Sigmoid colon (tissue), 7 donors: ENCODE data around the gene MFAP1. TPM values are rescaled to one million over a fixed set of nuclear protein-coding genes. Genes with fewer than 3 reads are reported as not detected.
A peak's percentile ranks its signal among the peaks of the same experiment; 100 is the strongest.

Source experiments
- DNase-seq: peaks from one replicate; pipeline ENCODE4 v3.0.0-alpha.2; 2019
- H3K27ac ChIP-seq, 4 donors: fragments of 200-600 bp; sonication (generic); one replicate each; pipeline ENCODE4 v1.5.1; 2016 to 2019; ENCODE audit warnings: mild to moderate bottlenecking in 1 of 4
- H3K27me3 ChIP-seq, 3 donors: fragments of 200-600 bp; sonication (generic); one replicate each; pipeline ENCODE4 v1.5.1; 2019; ENCODE audit warnings: mild to moderate bottlenecking in 1 of 3
- H3K36me3 ChIP-seq, 4 donors: fragments of 200-600 bp; sonication (generic); one replicate each; pipeline ENCODE4 v1.5.1; 2016 to 2019
- H3K4me1 ChIP-seq, 4 donors: fragments of 200-600 bp; sonication (generic); one replicate each; pipeline ENCODE4 v1.5.1; 2017 to 2019
- H3K4me3 ChIP-seq, 4 donors: fragments of 200-600 bp; sonication (generic); one replicate each; pipeline ENCODE4 v1.5.1; 2017 to 2019; ENCODE audit warnings: mild to moderate bottlenecking in 2 of 4, moderate library complexity in 1 of 4
- H3K9me3 ChIP-seq, 4 donors: fragments of 200-600 bp in 3 of 4; sonication (generic) in 3 of 4; one replicate each; pipeline versions ENCODE4 v1.5.1 to v1.6.1; 2013 to 2019
- EP300 ChIP-seq, 4 donors: sonication (generic); formaldehyde crosslinking; IDR thresholded peaks; one replicate each; pipeline ENCODE4 v1.6.1; 2017; ENCODE audit warnings: antibody characterized with exemption in 4 of 4
- POLR2A ChIP-seq, 2 donors: fragments of 450-650 bp; IDR thresholded peaks; one replicate each; pipeline ENCODE4 v1.6.1; 2016; ENCODE audit warnings: antibody characterized with exemption in 2 of 2, mild to moderate bottlenecking in 2 of 2, moderate library complexity in 2 of 2
- POLR2AphosphoS5 ChIP-seq, 4 donors: sonication (generic); formaldehyde crosslinking; IDR thresholded peaks; one replicate each; pipeline ENCODE4 v1.6.1; 2017; ENCODE audit warnings: antibody characterized with exemption in 4 of 4
- WGBS, 2 donors: extraction: QIAGEN DNeasy Blood & Tissue Kit; methylation state at CpG; one replicate each; pipeline ENCODE4 v1.1.7; 2013; 5-methylcytosine and 5-hydroxymethylcytosine counted together
- intact Hi-C: fragments of 100-400 bp; cut with DNase I; formaldehyde crosslinking; loops from one replicate; pipeline ENCODE4 v1.15.1; 2023
- polyA plus RNA-seq, 3 donors: library from polyadenylated mRNA; stranded (reverse); fragments of 200-250 nt; gene quantifications; one replicate each; pipeline ENCODE4 v1.2.3, GENCODE V29; 2013
- total RNA-seq, 4 donors: library from RNA; depleted of rRNA; stranded (reverse); fragments of >200 nt; gene quantifications; one replicate each; pipeline ENCODE4 v1.1.0, GENCODE V29; 2016
- TF ChIP-seq, protein P1 (sequence below), 4 experiments: fragments of 450-650 bp in 3 of 4; fragments of 200-600 bp in 1 of 4; IDR thresholded peaks; one replicate each; pipeline ENCODE4 v1.5.1; 2016 to 2019; ENCODE audit warnings: antibody characterized with exemption in 4 of 4, mild to moderate bottlenecking in 3 of 4, moderate library complexity in 2 of 4
- donor health status: healthy with polysubstance abuse.
- donor health status: Bipolar disorder and iron deficiency.
- donor health status: healthy.

The MFAP1 gene
- total and polyA plus RNA-seq, 7 donors: 12.7 to 27.0 (median 20.0) TPM

DNA sequence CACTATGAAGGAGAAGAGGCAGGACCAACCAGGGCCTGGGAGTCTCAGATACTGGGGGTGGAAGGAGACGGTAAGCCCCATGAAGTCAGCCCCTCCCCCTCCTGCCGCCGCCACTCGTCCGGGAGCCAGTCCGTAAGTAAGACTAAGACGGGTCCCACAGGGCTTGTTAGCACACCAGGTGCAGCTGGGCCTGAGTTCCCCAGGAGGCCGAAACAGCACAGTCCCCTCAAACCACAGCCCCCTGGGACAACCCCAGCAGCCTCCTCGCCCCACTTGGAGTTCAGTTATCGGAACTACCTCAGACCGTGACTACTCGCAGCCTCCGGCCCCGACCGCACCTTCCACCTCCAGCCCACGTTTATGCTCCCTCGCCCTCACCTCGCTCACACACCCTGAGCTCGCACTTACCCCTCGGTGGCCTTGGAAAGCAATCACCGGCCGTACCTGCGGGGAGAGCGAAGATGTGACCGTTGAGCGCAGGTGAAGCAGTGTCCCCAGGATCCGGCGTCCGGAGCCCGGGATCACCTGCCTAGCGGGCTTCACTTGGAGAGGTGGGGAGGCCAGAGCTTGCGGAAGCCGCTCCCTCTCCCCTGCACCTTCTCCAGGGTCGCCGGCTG, 48.3 kb downstream of the MFAP1 start:
- no peak for DNase-seq
- TF ChIP-seq, protein P1, sequence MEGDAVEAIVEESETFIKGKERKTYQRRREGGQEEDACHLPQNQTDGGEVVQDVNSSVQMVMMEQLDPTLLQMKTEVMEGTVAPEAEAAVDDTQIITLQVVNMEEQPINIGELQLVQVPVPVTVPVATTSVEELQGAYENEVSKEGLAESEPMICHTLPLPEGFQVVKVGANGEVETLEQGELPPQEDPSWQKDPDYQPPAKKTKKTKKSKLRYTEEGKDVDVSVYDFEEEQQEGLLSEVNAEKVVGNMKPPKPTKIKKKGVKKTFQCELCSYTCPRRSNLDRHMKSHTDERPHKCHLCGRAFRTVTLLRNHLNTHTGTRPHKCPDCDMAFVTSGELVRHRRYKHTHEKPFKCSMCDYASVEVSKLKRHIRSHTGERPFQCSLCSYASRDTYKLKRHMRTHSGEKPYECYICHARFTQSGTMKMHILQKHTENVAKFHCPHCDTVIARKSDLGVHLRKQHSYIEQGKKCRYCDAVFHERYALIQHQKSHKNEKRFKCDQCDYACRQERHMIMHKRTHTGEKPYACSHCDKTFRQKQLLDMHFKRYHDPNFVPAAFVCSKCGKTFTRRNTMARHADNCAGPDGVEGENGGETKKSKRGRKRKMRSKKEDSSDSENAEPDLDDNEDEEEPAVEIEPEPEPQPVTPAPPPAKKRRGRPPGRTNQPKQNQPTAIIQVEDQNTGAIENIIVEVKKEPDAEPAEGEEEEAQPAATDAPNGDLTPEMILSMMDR (IDR thresholded peaks at IDR 0.05): no peak
- no peak for TF ChIP-seq EP300 (IDR thresholded peaks at IDR 0.05)
- no peak for TF ChIP-seq POLR2AphosphoS5 (IDR thresholded peaks at IDR 0.05)
- H3K4me3 ChIP-seq: peak overlapping the region; percentile 55 to 65 (median 61)
- H3K36me3 ChIP-seq: peaks cover 4 to 24% (median 18%) of the 10 kb centered on the region in 4 donors
- peak overlapping the region; percentile 85 to 91 (median 89) for H3K27ac ChIP-seq
- intact Hi-C loops: no loop called here
- H3K9me3 ChIP-seq: no peaks in the 10 kb centered on the region
- WGBS, 2 donors: 11 to 23% methylated on average over 35 of the region's 35 CpGs
- peaks cover 0 to 17% (median 16%) of the 10 kb centered on the region in 4 donors for H3K4me1 ChIP-seq
- no peaks in the 10 kb centered on the region for H3K27me3 ChIP-seq

DNA sequence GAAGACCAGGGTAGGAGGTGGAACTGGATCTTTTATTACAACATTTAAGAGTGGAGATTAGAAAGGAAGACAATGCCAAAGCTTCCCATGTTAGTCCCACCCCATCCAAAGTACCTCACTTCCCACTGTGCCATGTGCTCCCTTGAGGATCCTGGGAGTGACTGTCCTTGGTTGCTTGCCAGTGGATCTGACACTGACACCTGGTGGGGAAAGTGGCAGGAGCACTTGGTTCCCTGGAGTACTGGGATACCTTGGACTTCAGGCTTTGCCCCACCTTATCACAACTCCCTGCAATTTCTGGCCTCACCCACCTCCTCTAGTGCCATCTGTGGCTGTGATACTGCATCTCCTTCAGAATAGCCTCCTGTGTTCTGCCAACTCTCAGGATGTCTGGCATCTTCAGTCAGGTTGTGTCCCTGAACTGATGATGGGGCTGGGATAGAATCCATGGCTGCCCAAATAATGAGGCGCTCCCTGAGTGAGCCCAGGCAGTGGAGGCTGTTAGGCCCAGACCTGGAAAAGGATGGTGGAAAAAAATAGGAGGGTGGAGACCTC, 49.0 kb downstream of the MFAP1 start:
- no peaks in the 10 kb centered on the region for H3K9me3 ChIP-seq
- H3K27me3 ChIP-seq: no peaks in the 10 kb centered on the region
- WGBS, 2 donors: 18 to 74% methylated on average over 1 of the region's 1 CpG
- H3K36me3 ChIP-seq: peaks cover 11 to 31% (median 24%) of the 10 kb centered on the region in 4 donors
- TF ChIP-seq POLR2AphosphoS5 (IDR thresholded peaks at IDR 0.05) (peak in 2 of 4 donors; percentile 11 to 28), EP300 (IDR thresholded peaks at IDR 0.05) (no peak), POLR2A (IDR thresholded peaks at IDR 0.05) (no peak)
- TF ChIP-seq, protein P1 (IDR thresholded peaks at IDR 0.05): peak in 1 of 4 experiments; percentile 16
- DNase-seq: no peak
- intact Hi-C loops: no loop called here
- peak overlapping the region; percentile 85 to 91 (median 89) for H3K27ac ChIP-seq
- H3K4me3 ChIP-seq: no peak overlapping the region
- peaks cover 0 to 17% (median 16%) of the 10 kb centered on the region in 4 donors for H3K4me1 ChIP-seq

DNA sequence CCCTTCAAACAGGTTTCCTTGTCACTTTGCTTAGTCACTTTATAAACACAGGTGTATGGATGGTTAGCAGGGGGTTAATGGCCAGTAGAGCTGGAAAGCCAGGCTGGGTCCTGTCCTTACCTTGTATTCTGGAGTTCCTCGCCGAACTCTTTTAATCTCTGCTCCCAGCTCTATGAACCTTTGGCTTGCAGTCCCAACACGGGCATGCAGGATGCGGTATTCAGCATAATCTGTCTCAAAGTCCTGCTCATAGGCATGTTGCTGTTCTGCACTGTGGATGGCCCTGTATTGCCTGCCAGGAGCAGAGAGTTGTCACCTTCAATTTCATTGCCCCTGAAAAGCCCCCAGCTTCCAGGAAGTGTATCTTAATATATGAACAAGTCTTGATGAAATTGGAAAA, 50.4 kb downstream of the MFAP1 start:
- Histone ChIP-seq H3K4me3 (no peak overlapping the region), H3K9me3 (no peaks in the 10 kb centered on the region), H3K27me3 (no peaks in the 10 kb centered on the region), H3K36me3 (peaks cover 15 to 45% (median 31%) of the 10 kb centered on the region in 4 donors), H3K27ac (peak overlapping the region in 1 of 4 donors; percentile 89), H3K4me1 (peaks cover 0 to 17% (median 16%) of the 10 kb centered on the region in 4 donors)
- WGBS, 2 donors: 88% methylated on average over 4 of the region's 4 CpGs
- TF ChIP-seq POLR2A (IDR thresholded peaks at IDR 0.05): no peak
- TF ChIP-seq, protein P1 (IDR thresholded peaks at IDR 0.05): no peak
- TF ChIP-seq EP300 (IDR thresholded peaks at IDR 0.05): no peak
- no peak for TF ChIP-seq POLR2AphosphoS5 (IDR thresholded peaks at IDR 0.05)
- intact Hi-C loops: no loop called here
- DNase-seq: no peak

DNA sequence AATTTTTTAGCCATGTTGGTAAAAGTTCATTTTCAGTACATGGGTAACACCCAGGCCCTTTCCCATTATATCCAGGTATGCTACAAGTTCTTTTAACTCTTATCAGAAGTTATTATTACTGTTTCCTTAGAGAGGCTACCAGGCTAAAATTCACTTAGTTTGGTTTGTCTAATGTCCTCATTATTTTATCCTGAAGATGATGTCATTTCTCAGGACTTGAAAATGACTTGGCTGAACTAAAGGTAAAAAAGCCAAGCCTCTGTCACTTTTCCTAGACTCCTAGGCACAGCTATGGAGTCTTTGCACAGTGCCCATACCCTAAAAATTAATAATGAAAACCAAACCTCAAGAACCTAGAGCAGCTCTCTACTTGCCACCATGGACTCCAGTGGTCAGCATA, 51.9 kb downstream of the MFAP1 start:
- H3K36me3 ChIP-seq: peaks cover 23 to 60% (median 41%) of the 10 kb centered on the region in 4 donors
- H3K27ac ChIP-seq: no peak overlapping the region
- TF ChIP-seq POLR2AphosphoS5 (IDR thresholded peaks at IDR 0.05) (no peak), POLR2A (IDR thresholded peaks at IDR 0.05) (no peak), EP300 (IDR thresholded peaks at IDR 0.05) (no peak)
- TF ChIP-seq, protein P1 (IDR thresholded peaks at IDR 0.05): no peak
- no peak for DNase-seq
- no peaks in the 10 kb centered on the region for H3K27me3 ChIP-seq
- intact Hi-C loops: no loop called here
- peaks cover 0 to 12% (median 10%) of the 10 kb centered on the region in 4 donors for H3K4me1 ChIP-seq
- no peak overlapping the region for H3K4me3 ChIP-seq
- no peaks in the 10 kb centered on the region for H3K9me3 ChIP-seq
